DMS153 (cell line): ENCODE measurements around the gene MAPRE2.
"Not testable (repeated sequence)": the region's sequence is repeated elsewhere in the genome, so short reads cannot be mapped to it uniquely, and the experiment has no call there.

ENCODE experiments used
- DNase-seq: peaks from one replicate; lab custom pipeline; 2025; lab: John Stamatoyannopoulos, UW

The MAPRE2 gene

GRCh38 chr18:35122586-35123224 is 81.5 kb downstream of the MAPRE2 start:
- no peak for DNase-seq

GRCh38 chr18:35123811-35124210 is 82.6 kb downstream of the MAPRE2 start:
- DNase-seq, result no peak

GRCh38 chr18:35127201-35127600 is 86.0 kb downstream of the MAPRE2 start:
- DNase-seq, result no peak

GRCh38 chr18:35128675-35129074 is 87.5 kb downstream of the MAPRE2 start:
- no peak for DNase-seq

GRCh38 chr18:35130236-35130635 is 89.0 kb downstream of the MAPRE2 start:
- DNase-seq, result no peak

- no peak for DNase-seq
These were observed 90.3 kb downstream of the MAPRE2 start for GRCh38 chr18:35131387-35132020.

GRCh38 chr18:35132021-35132902 is 91.0 kb downstream of the MAPRE2 start:
- no peak for DNase-seq

GRCh38 chr18:35134190-35134730 is 93.0 kb downstream of the MAPRE2 start:
- DNase-seq, result no peak

GRCh38 chr18:35134791-35135531 is 93.7 kb downstream of the MAPRE2 start:
- no peak for DNase-seq

GRCh38 chr18:35136248-35136647 is 95.0 kb downstream of the MAPRE2 start:
- DNase-seq, result no peak

- DNase-seq, result no peak
These were observed 95.7 kb downstream of the MAPRE2 start for GRCh38 chr18:35136885-35137284.

GRCh38 chr18:35137632-35138031 is 96.4 kb downstream of the MAPRE2 start:
- DNase-seq, result no peak

GRCh38 chr18:35138773-35139172 is 97.6 kb downstream of the MAPRE2 start:
- DNase-seq, result no peak

- DNase-seq, result no peak
These were observed 98.3 kb downstream of the MAPRE2 start for GRCh38 chr18:35139517-35139916.

GRCh38 chr18:35141077-35141476 is 99.9 kb downstream of the MAPRE2 start:
- no peak for DNase-seq

GRCh38 chr18:35141567-35142274 is 100.5 kb downstream of the MAPRE2 start:
- DNase-seq, result peak; percentile 11

- DNase-seq, result no peak
These were observed 101.0 kb downstream of the MAPRE2 start for GRCh38 chr18:35142275-35142615.

GRCh38 chr18:35143622-35144596 is 102.7 kb downstream of the MAPRE2 start:
- DNase-seq, result peak; percentile 98

- no peak for DNase-seq
These were observed 103.5 kb downstream of the MAPRE2 start for GRCh38 chr18:35144698-35145097.

GRCh38 chr18:35150195-35150594 is 109.0 kb downstream of the MAPRE2 start:
- not testable (repeated sequence) for DNase-seq
